BLaER1 treated with 17β-estradiol and CSF1 and Interleukin-3, amounts not matched to agents 10 nM and 100 nM (cell line): ENCODE measurements around the gene TLE2.
"Not testable (repeated sequence)": the region's sequence is repeated elsewhere in the genome, so short reads cannot be mapped to it uniquely, and the experiment has no call there.

ENCODE experiments used
- H3K27ac ChIP-seq, 11 experiments: shearing (Covaris generic); formaldehyde crosslinking; 2 replicates each; pipeline ENCODE4 v1.8.1; 2022
- H3K27me3 ChIP-seq, 11 experiments: shearing (Covaris generic); formaldehyde crosslinking; 2 replicates each; pipeline ENCODE4 v1.8.1; 2022
- H3K36me3 ChIP-seq, 11 experiments: shearing (Covaris generic); formaldehyde crosslinking; 2 replicates each; pipeline ENCODE4 v1.8.1; 2022
- H3K4me1 ChIP-seq, 10 experiments: shearing (Covaris generic); formaldehyde crosslinking; 2 replicates each; pipeline ENCODE4 v1.8.1; 2022
- H3K4me2 ChIP-seq, 11 experiments: shearing (Covaris generic); formaldehyde crosslinking; 2 replicates each; pipeline ENCODE4 v1.8.1; 2022
- H3K4me3 ChIP-seq, 10 experiments: shearing (Covaris generic); formaldehyde crosslinking; 2 replicates each; pipeline ENCODE4 v1.8.1; 2022
- H3K9ac ChIP-seq, 11 experiments: shearing (Covaris generic); formaldehyde crosslinking; 2 replicates each; pipeline ENCODE4 v1.8.1; 2022
- H3K9me3 ChIP-seq, 11 experiments: shearing (Covaris generic); formaldehyde crosslinking; replicated peaks in 1 of 11; 2 replicates each; pipeline ENCODE4 v1.8.1; 2022
- H4K20me1 ChIP-seq, 11 experiments: shearing (Covaris generic); formaldehyde crosslinking; 2 replicates each; pipeline ENCODE4 v1.8.1; 2022
- Cebpa-rat ChIP-seq, 11 experiments: shearing (Covaris generic); IDR thresholded peaks; 2 replicates each; pipeline ENCODE4 v1.8.1; 2022

TLE2 gene

DNA sequence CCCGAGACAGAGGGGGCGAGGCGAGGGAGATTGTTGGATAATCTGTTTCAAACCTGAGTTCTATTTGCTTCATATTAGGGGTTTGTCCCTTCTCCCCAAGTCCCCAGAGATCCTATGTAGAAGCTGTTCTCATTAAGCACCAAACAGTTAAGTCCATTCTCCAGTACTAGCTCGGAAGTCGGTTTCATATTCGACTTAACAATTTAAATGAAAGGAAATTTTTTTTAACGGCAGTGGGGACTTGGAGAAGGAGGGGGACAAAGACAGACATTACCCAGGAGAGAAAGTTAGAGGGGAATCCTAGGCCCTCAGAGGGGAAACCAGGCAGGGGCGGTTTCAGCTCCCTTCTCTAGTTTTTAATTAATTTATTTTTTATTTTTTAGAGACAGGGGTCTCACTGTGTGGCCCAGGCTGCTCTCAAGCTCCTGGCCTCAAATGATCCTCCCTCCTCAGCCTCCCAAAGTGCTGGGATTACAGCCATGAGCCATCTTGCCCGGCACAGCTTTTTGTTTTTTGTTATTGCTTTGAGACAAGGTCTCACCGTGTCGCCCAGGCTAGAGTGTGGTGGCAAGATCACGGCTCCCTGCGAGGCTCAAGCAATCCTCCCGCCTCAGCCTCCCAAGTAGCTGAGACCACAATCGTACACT is 13.7 kb upstream of the TLE2 start:
- peaks cover 12 to 72% (median 48%) of the 10 kb centered on the region in 10 experiments for H3K4me1 ChIP-seq
- peak overlapping the region; percentile 26 to 81 (median 60); a peak in 20 of 22 replicates for H3K4me2 ChIP-seq
- peak overlapping the region in 10 of 11 experiments; percentile 8 to 72 (median 52); a peak in 18 of 22 replicates for H3K9ac ChIP-seq
- H3K27me3 ChIP-seq = peaks cover 0 to 16% (median 0%) of the 10 kb centered on the region in 11 experiments; a peak in 4 of 22 replicates
- peak overlapping the region in 7 of 11 experiments; percentile 11 to 66 (median 54); a peak in 12 of 22 replicates for H3K27ac ChIP-seq
- H3K4me3 ChIP-seq = 0 out of 20 replicates have a peak overlapping the region, but pooled peaks of 1 of the 10 experiments have one; percentile 5
- H3K9me3 ChIP-seq = no peaks in the 10 kb centered on the region
- no peak for TF ChIP-seq Cebpa-rat (IDR thresholded peaks at IDR 0.05)
- H3K36me3 ChIP-seq = no peaks in the 10 kb centered on the region
- H4K20me1 ChIP-seq = no peaks in the 10 kb centered on the region; a peak in 1 of 22 replicates

DNA sequence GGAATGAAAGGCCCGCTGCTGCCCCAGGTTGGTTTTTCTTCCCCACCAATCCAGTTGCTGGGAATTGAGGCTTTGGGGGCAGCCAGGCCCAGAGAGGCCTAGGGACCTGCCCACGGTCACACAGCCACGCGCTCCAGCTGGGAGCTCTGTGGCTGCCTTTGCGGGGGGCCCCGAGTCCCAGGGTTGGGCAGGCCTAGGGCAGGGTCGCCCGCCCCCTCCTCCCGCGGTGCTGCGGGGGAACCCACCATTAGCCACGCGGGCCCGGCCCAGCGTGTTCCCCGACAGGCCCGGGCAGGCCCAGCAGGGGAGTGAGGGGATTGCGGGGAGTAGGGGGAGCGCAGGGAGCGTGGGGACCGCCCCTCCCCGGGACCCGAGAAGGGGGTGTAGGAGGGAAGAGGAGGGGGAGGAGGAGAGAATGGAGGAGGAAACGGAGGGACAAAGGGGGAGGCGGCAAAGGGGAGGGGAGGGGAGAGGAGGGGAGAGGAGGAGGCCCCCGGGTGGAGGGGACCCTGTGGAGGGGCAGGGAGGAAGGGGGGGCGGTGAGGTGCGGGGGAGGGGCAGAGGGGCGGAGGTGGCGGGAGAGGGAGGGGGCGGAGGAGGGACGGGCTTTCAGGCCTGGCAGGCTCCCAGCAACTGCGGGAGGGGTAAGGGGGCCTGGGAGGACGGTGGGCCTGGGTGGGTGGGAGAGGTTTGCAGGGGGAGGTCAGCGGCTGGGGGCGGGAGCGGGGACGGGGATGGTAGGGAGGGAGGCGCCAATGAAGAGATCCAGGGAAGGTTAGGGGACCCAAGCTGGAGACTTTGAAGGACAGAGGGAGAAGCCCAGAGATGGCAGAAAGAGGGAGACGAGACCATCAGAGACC is 12.9 kb upstream of the TLE2 start:
- H3K36me3 ChIP-seq = no peaks in the 10 kb centered on the region
- peak overlapping the region in 10 of 11 experiments; percentile 46 to 75 (median 68); a peak in 18 of 22 replicates for H3K9ac ChIP-seq
- TF ChIP-seq Cebpa-rat (IDR thresholded peaks at IDR 0.05) = no peak
- peak overlapping the region; percentile 35 to 82 (median 75); a peak in 20 of 22 replicates for H3K4me2 ChIP-seq
- peak overlapping the region in 1 of 10 experiments; percentile 5; a peak in 1 of 20 replicates for H3K4me3 ChIP-seq
- peaks cover 12 to 66% (median 44%) of the 10 kb centered on the region in 10 experiments for H3K4me1 ChIP-seq
- H3K27ac ChIP-seq = peak overlapping the region in 10 of 11 experiments; percentile 50 to 80 (median 69); a peak in 20 of 22 replicates
- peaks cover 0 to 16% (median 0%) of the 10 kb centered on the region in 11 experiments; a peak in 4 of 22 replicates for H3K27me3 ChIP-seq
- H4K20me1 ChIP-seq = no peaks in the 10 kb centered on the region; a peak in 1 of 22 replicates
- H3K9me3 ChIP-seq = no peaks in the 10 kb centered on the region

DNA sequence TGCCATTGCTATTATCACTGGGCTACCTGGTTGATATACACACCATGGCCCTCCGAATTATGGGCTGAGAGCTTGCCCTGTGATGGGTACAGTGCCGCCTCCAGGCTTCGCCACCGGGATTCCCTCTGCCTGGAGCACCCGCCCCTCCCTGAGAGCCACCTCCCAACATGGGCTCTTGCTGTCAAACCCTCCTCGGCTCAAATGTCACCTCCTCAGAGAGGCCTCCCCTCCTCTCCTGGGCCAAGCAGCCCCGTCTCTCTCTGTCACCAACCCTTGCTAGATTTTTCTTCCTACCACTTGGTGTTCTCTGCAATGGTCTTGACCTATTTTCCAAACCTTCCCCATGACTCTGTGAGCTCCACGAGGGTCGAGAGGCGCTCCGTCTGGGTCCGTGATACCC is 12.2 kb upstream of the TLE2 start:
- Histone ChIP-seq H4K20me1 (no peaks in the 10 kb centered on the region; a peak in 1 of 22 replicates), H3K9ac (peak overlapping the region in 10 of 11 experiments; percentile 46 to 75 (median 68); a peak in 14 of 22 replicates), H3K4me1 (peaks cover 12 to 72% (median 50%) of the 10 kb centered on the region in 10 experiments), H3K4me2 (peak overlapping the region in 9 of 11 experiments; percentile 72 to 82 (median 76); a peak in 19 of 22 replicates), H3K27me3 (peaks cover 0 to 16% (median 0%) of the 10 kb centered on the region in 11 experiments; a peak in 4 of 22 replicates), H3K9me3 (no peaks in the 10 kb centered on the region), H3K27ac (peak overlapping the region in 9 of 11 experiments; percentile 55 to 80 (median 69); a peak in 16 of 22 replicates), H3K36me3 (no peaks in the 10 kb centered on the region), H3K4me3 (no peak overlapping the region; a peak in 1 of 20 replicates)
- TF ChIP-seq Cebpa-rat (IDR thresholded peaks at IDR 0.05) = no peak

DNA sequence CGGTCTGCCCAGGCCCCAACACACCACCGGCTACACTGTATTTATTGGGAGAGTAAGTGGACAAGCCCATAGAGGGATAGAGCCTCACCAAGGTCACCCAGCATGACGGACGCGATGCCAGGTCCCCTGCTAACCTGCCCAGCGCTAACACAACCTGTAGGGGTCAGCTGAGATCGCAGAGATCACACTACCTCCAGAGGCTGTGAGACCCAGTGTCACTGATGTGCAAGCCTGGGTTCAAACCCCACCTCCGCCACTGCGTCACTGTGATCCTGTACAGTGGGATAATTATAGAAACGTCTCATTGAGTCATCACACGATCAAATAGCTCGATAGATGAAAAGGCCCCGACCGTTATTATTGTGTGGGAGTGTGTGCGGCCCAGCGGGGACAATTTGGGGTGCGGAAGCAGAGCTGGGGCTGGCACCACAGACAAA is 10.6 kb upstream of the TLE2 start:
- peaks cover 0 to 16% (median 0%) of the 10 kb centered on the region in 11 experiments; a peak in 4 of 22 replicates for H3K27me3 ChIP-seq

DNA sequence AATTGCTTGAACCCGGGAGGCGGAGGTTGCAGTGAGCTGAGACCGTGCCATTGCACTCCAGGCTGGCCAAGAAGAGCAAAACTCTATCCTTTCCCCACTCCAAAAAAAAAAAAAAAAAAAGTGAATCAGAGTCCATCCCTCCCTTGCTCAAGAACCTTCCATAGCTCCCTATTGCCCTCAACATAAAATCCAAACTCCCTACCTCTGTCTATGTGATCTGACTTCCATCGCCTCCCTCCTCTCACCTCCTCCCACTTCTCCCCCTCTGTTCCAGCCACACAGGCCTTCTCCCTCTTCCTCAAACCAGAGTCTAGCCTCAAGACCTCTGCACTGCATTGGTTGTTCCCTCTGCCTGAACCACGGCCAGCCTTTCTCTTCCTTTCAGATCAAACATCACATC is 10.0 kb upstream of the TLE2 start:
- Histone ChIP-seq H3K27ac (peak overlapping the region in 1 of 11 experiments; percentile 35; a peak in 1 of 22 replicates), H3K4me3 (no peak overlapping the region), H3K4me2 (peak overlapping the region in 7 of 11 experiments; percentile 42 to 75 (median 57); a peak in 8 of 22 replicates), H3K36me3 (no peaks in the 10 kb centered on the region), H3K27me3 (peaks cover 0 to 16% (median 0%) of the 10 kb centered on the region in 11 experiments; a peak in 4 of 22 replicates), H3K9ac (no peak overlapping the region), H3K9me3 (no peaks in the 10 kb centered on the region), H3K4me1 (peaks cover 21 to 68% (median 53%) of the 10 kb centered on the region in 10 experiments), H4K20me1 (no peaks in the 10 kb centered on the region)
- TF ChIP-seq Cebpa-rat (IDR thresholded peaks at IDR 0.05) = no peak

More for the DNA sequence above, 10.6 kb upstream of the TLE2 start:
- Histone ChIP-seq H3K4me2 (peak overlapping the region; percentile 42 to 75 (median 58)), H3K27ac (peak overlapping the region in 3 of 11 experiments; percentile 24 to 41 (median 35); a peak in 4 of 22 replicates), H3K36me3 (no peaks in the 10 kb centered on the region), H3K4me3 (no peak overlapping the region), H3K9ac (peak overlapping the region in 3 of 11 experiments; percentile 4 to 39 (median 18); a peak in 2 of 22 replicates), H3K4me1 (peaks cover 18 to 68% (median 50%) of the 10 kb centered on the region in 10 experiments), H3K9me3 (no peaks in the 10 kb centered on the region), H4K20me1 (no peaks in the 10 kb centered on the region)
- TF ChIP-seq Cebpa-rat (IDR thresholded peaks at IDR 0.05) = no peak

DNA sequence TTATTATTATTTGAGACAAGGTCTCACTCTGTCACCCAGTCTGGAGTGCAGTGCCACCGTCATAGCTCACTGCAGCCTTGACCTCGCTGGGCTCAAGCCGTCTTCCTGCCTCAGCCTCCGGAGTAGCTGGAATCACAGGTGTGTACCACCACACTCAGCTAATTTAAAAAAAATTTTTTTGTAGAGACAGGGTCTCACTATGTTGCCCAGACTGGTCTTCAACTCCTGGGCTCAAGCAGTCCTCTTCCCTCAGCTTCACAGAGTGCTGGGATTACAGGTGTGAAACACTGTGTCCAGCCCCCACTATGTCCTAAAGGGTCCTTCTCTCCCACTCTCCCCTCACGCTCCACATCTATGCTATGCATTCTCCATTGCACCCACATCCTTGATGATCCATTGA is 9.1 kb upstream of the TLE2 start:
- Histone ChIP-seq H3K4me2 (no peak overlapping the region), H3K4me1 (peaks cover 21 to 60% (median 51%) of the 10 kb centered on the region in 10 experiments), H3K27me3 (peaks cover 0 to 16% (median 0%) of the 10 kb centered on the region in 11 experiments; a peak in 5 of 22 replicates), H4K20me1 (no peaks in the 10 kb centered on the region), H3K36me3 (no peaks in the 10 kb centered on the region), H3K9me3 (no peaks in the 10 kb centered on the region), H3K9ac (no peak overlapping the region), H3K27ac (no peak overlapping the region), H3K4me3 (no peak overlapping the region)
- no peak for TF ChIP-seq Cebpa-rat (IDR thresholded peaks at IDR 0.05)

DNA sequence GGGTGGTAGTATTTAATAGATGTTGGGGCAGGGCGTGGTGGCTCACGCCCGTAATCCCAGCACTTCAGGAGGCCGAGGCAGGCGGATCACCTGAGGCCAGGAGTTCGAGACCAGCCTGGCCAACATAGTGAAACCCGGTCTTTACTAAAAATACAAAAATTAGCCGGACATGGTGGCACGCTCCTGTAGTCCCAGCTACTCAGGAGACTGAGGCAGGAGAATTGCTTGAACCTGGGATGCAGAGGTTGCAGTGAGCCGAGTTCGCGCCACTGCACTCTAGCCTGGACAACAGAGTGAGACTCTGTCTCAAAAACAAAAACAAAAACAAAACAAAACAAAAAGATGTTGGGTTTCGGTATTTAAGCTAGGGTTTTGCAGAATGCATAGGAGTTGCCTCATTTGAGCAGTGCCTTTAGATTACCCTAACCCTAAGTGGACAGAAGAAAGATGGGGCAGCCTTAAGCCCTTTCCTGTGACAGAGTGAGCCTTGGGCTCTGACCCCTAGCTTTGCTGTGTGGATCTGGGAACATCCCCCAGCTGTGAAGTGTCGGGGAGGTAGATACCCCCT is 8.0 kb upstream of the TLE2 start:
- H3K27me3 ChIP-seq = peaks cover 6 to 20% (median 9%) of the 10 kb centered on the region in 11 experiments; a peak in 18 of 22 replicates
- peak overlapping the region in 9 of 11 experiments; percentile 89 to 99 (median 97); a peak in 16 of 22 replicates for H3K4me2 ChIP-seq

More for the DNA sequence above, 8.0 kb upstream of the TLE2 start:
- not testable (repeated sequence) for H3K36me3 ChIP-seq, H3K9me3 ChIP-seq, H4K20me1 ChIP-seq, H3K27ac ChIP-seq
- H3K9ac ChIP-seq = peak overlapping the region in 4 of 11 experiments; percentile 72 to 83 (median 78); a peak in 4 of 22 replicates
- H3K4me3 ChIP-seq = peak overlapping the region in 5 of 10 experiments; percentile 64 to 75 (median 65); a peak in 7 of 20 replicates
- peaks cover 16 to 51% (median 42%) of the 10 kb centered on the region in 10 experiments for H3K4me1 ChIP-seq
